ENCODE results near the gene ADSL. TPM values are rescaled to one million over a fixed set of nuclear protein-coding genes. Genes with fewer than 3 reads are reported as not detected.

Gene ADSL
- total RNA-seq, 4 donors from 2014 or later: 54.6 to 79.1 (median 75.9) TPM

DNA sequence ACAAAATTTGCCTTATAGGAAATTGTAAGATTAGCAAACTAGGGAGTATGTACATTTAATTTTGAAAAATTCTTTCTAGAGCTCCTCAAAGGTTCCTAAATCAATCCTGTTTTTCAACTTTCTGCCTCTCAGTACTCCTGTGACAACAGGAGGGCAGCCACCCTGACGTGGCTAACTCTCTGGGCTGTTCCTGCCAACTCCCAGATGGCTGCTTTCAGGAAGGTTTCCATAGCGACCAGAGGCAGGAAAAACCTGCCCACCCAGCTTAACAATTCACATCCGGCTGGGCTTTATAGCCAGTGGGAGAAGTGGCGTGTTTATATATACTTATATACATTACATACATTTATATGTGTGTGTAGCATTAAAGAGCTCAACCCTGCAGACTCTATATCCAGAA, 50.6 kb downstream of the ADSL start:
- TF ChIP-seq, protein P1, sequence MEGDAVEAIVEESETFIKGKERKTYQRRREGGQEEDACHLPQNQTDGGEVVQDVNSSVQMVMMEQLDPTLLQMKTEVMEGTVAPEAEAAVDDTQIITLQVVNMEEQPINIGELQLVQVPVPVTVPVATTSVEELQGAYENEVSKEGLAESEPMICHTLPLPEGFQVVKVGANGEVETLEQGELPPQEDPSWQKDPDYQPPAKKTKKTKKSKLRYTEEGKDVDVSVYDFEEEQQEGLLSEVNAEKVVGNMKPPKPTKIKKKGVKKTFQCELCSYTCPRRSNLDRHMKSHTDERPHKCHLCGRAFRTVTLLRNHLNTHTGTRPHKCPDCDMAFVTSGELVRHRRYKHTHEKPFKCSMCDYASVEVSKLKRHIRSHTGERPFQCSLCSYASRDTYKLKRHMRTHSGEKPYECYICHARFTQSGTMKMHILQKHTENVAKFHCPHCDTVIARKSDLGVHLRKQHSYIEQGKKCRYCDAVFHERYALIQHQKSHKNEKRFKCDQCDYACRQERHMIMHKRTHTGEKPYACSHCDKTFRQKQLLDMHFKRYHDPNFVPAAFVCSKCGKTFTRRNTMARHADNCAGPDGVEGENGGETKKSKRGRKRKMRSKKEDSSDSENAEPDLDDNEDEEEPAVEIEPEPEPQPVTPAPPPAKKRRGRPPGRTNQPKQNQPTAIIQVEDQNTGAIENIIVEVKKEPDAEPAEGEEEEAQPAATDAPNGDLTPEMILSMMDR (IDR thresholded peaks at IDR 0.05; ENCODE audit: low read depth): no peak

- TF ChIP-seq, protein P1 (IDR thresholded peaks at IDR 0.05; ENCODE audit: low read depth): no peak
Measured at GRCh38 chr22:40397396-40397795, 51.1 kb downstream of the ADSL start.

DNA sequence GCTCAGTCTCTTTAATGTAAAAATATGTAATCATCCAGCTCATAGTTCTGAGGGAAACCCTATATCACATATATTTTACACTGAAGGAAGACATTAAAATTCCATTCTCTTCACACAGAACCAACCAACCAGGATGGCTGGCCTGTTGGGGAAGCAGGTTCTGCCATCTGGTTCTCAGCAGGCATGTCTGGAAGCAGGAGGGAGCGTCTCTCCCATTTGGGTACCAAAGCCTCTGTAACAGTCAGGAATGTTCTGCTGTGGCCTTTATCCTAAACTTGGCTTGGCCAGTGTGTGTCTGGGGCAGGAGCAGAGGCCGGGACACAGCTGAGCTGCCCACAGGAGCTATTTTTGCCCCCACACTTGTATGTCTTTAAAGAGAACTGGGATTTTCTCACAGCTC, 53.3 kb downstream of the ADSL start:
- TF ChIP-seq, protein P1 (IDR thresholded peaks at IDR 0.05; ENCODE audit: low read depth): no peak

DNA sequence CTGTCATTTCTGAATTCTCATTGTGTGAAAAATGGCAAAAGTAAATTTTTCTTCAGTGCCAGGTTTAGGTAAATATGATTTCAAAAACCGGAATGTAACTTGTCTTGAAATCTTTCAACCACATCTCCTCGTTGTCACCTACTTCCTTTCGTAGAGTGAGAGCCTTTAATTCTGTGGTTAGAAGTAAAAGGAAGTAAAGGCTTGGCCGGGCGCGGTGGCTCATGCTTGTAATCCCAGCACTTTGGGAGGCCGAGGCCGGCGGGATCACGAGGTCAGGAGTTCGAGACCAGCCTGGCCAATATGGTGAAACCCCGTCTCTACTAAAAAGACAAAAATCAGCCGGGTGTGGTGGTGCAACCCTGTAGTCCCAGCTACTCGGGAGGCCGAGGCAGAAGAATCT, 53.9 kb downstream of the ADSL start:
- TF ChIP-seq, protein P1 (IDR thresholded peaks at IDR 0.05; ENCODE audit: low read depth): no peak

DNA sequence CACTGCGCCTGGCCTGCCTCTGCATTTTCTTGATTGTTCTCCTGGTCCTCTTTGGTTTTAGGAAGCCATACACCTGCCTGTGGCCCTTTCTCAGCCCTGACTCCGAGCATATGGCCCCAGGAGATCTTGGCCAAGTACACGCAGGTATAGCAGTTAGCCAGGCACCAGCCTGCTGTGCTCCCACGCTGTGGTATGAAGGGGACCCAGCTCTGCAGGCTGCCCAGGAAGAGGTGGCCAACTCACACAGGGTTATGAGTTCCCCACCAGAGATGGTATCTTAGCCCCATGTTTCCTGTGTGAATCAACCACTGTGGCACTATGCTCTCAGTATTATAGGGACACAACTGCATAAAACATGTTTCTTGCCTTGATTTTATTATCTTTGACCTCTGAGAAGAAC, 55.2 kb downstream of the ADSL start:
- TF ChIP-seq, protein P1 (IDR thresholded peaks at IDR 0.05; ENCODE audit: low read depth): no peak

DNA sequence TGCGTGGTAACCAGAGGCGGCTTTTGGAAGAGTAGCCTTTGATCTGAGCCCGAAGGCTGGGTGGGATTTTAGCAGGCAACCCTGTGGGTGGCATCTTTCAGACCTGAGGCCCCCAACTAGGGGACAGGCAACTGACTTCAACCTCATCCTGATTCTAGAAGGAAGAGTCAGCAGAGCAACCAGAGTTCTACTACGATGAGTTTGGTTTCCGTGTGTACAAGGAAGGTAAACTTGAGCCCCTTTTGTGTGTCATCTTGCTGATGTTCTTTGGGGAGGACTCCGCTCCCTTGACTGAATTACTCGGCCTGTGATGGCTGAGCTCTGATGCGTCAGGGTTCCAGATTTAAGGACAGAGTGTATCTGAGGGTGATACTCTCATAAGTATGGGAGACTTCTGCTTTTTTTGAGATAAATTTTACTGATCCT, 55.7 kb downstream of the ADSL start:
- TF ChIP-seq, protein P1 (IDR thresholded peaks at IDR 0.05; ENCODE audit: low read depth): no peak

DNA sequence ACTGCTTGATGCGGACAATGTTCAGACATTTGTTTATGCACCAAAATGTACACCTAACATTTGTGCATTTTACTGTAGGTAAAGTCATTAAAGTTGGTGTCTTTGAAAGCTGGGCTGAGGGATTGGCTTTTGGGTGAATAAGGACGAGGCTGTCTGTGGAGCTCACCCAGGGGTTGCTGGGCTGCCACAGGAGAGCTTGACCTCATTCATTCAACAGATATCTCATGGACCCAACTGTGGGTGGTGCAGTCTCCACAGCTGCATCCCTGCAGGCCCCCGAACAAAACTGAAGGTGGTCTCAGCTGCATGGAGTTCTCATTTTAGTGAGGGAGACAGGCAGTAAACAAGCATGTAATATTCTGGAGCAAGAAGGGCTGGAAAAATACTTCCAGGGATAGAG, 56.8 kb downstream of the ADSL start:
- TF ChIP-seq, protein P1 (IDR thresholded peaks at IDR 0.05; ENCODE audit: low read depth): no peak
